H1 (cell line): ENCODE results near the gene TMEM135. TPM values are rescaled to one million over a fixed set of nuclear protein-coding genes. Genes with fewer than 3 reads are reported as not detected.
A peak's percentile ranks its signal among the peaks of the same experiment; 100 is the strongest.

ENCODE experiments used
- CTCF ChIA-PET: fragments of 300-600 bp; sonication (Branson Sonifier 250); formaldehyde crosslinking; loops from one replicate; lab custom pipeline; 2021; ENCODE audit not compliant: partially characterized antibody; lab: Charles Lee
- POLR2A ChIA-PET: fragments of 300-600 bp; sonication (Branson Sonifier 250); formaldehyde crosslinking; loops from one replicate; lab custom pipeline; 2021; ENCODE audit warnings: inconsistent platforms; ENCODE audit not compliant: partially characterized antibody; lab: Charles Lee
- DNase-seq, 2 experiments: peaks; one replicate each; pipeline versions ENCODE4 v3.0.0 to v3.0.0-alpha.2; 2010 to 2022; ENCODE audit warnings: low spot score in 2 of 2, low read depth in 1 of 2, mixed read lengths in 1 of 2
- FAIRE-seq: peaks from 2 replicates; lab custom pipeline; 2011; peaks lifted over from hg19 to GRCh38; lab: Jason Lieb, UNC
- H2AFZ ChIP-seq: 2 replicates; pipeline ENCODE4 v1.8.1; 2012; ENCODE audit warnings: low read length, inconsistent platforms
- H2AK5ac ChIP-seq: 2 replicates; pipeline ENCODE4 v1.6.1; 2013; ENCODE audit warnings: low read depth, low read length
- H2BK120ac ChIP-seq: replicated peaks from 2 replicates; pipeline ENCODE3; 2013; ENCODE audit warnings: low read depth, low read length, inconsistent platforms
- H2BK12ac ChIP-seq: 2 replicates; pipeline ENCODE4 v1.6.1; 2013; ENCODE audit warnings: low read depth, low read length
- H2BK15ac ChIP-seq: 2 replicates; pipeline ENCODE4 v1.6.1; 2013; ENCODE audit warnings: low read length
- H2BK20ac ChIP-seq: 2 replicates; pipeline ENCODE4 v1.6.1; 2013; ENCODE audit warnings: low read length
- H2BK5ac ChIP-seq: 2 replicates; pipeline ENCODE4 v1.6.1; 2013; ENCODE audit warnings: low read depth, low read length
- H3K14ac ChIP-seq: 2 replicates; pipeline ENCODE4 v1.6.1; 2013; ENCODE audit warnings: inconsistent platforms; ENCODE audit not compliant: insufficient read length
- H3K18ac ChIP-seq: 2 replicates; pipeline ENCODE4 v1.6.1; 2013; ENCODE audit warnings: low read length; ENCODE audit errors: extremely low read depth
- H3K23ac ChIP-seq: 2 replicates; pipeline ENCODE4 v1.6.1; 2013; ENCODE audit warnings: inconsistent platforms; ENCODE audit not compliant: insufficient read length
- H3K23me2 ChIP-seq: 2 replicates; pipeline ENCODE4 v1.6.1; 2013; ENCODE audit warnings: low read depth, low read length
- H3K27ac ChIP-seq: 2 replicates; pipeline ENCODE4 v1.6.1; 2011; ENCODE audit warnings: low read depth, low read length, inconsistent platforms
- H3K27me3 ChIP-seq, 4 experiments: replicated peaks in 1 of 4; 1 replicate in 1 of 4; 2 replicates in 3 of 4; pipeline versions ENCODE4 v1.6.1 to v1.8.1; 2011 to 2013; ENCODE audit warnings: low read length in 3 of 4, mild to moderate bottlenecking in 3 of 4, inconsistent platforms in 2 of 4, mixed read lengths in 2 of 4, moderate library complexity in 1 of 4; ENCODE audit not compliant: control insufficient read depth in 3 of 4, insufficient read depth in 3 of 4; ENCODE audit errors: extremely low read depth in 1 of 4
- H3K36me3 ChIP-seq, 4 experiments: 2 replicates each; pipeline versions ENCODE4 v1.6.1 to v1.8.1; 2011 to 2013; ENCODE audit warnings: mild to moderate bottlenecking in 4 of 4, low read length in 3 of 4, moderate library complexity in 2 of 4, control low read depth in 1 of 4, inconsistent platforms in 1 of 4; ENCODE audit not compliant: insufficient read depth in 4 of 4, control insufficient read depth in 2 of 4
- H3K4ac ChIP-seq: replicated peaks from 2 replicates; pipeline ENCODE3; 2013; ENCODE audit warnings: low read length, low read depth, mixed read lengths, inconsistent platforms; ENCODE audit not compliant: insufficient read length
- H3K4me1 ChIP-seq, 4 experiments: replicated peaks in 1 of 4; 1 replicate in 1 of 4; 2 replicates in 3 of 4; pipeline versions ENCODE4 v1.6.1 to v1.8.1; 2011 to 2013; ENCODE audit warnings: low read length in 3 of 4, inconsistent platforms in 2 of 4, mixed read lengths in 1 of 4; ENCODE audit not compliant: insufficient read depth in 4 of 4, control insufficient read depth in 3 of 4
- H3K4me2 ChIP-seq, 2 experiments: 2 replicates each; pipeline versions ENCODE4 v1.6.1 to v1.8.1; 2011 to 2013; ENCODE audit warnings: low read depth in 2 of 2, low read length in 2 of 2, control low read depth in 1 of 2, inconsistent platforms in 1 of 2, mild to moderate bottlenecking in 1 of 2; ENCODE audit not compliant: insufficient read depth in 1 of 2
- H3K4me3 ChIP-seq, 4 experiments: fragments of 200-600, 300-600 bp in 1 of 4; sonication (generic), shearing (Covaris generic), sonication (Bioruptor Twin) in 1 of 4; 2 replicates each; pipeline versions ENCODE4 v1.5.1 to v1.8.1; 2011 to 2016; ENCODE audit warnings: low read length in 4 of 4, low read depth in 3 of 4, control low read depth in 2 of 4, inconsistent platforms in 2 of 4, mild to moderate bottlenecking in 2 of 4, mixed read lengths in 1 of 4, moderate library complexity in 1 of 4; ENCODE audit not compliant: insufficient read depth in 2 of 4; ENCODE audit errors: extremely low read depth in 1 of 4
- H3K56ac ChIP-seq: replicated peaks from 2 replicates; pipeline ENCODE3; 2013; ENCODE audit warnings: low read depth, mild to moderate bottlenecking, mixed read lengths, low read length, inconsistent platforms; ENCODE audit not compliant: insufficient read length
- H3K79me1 ChIP-seq: 2 replicates; pipeline ENCODE4 v1.6.1; 2013; ENCODE audit warnings: low read depth, low read length, control low read depth
- H3K79me2 ChIP-seq, 2 experiments: 2 replicates each; pipeline versions ENCODE4 v1.6.1 to v1.8.1; 2012 to 2013; ENCODE audit warnings: low read length in 2 of 2, mild to moderate bottlenecking in 2 of 2, inconsistent platforms in 1 of 2; ENCODE audit not compliant: insufficient read depth in 2 of 2, control insufficient read depth in 1 of 2
- H3K9ac ChIP-seq, 4 experiments: replicated peaks in 1 of 4; 1 replicate in 1 of 4; 2 replicates in 3 of 4; pipeline versions ENCODE4 v1.6.1 to v1.8.1; 2011 to 2013; ENCODE audit warnings: low read depth in 3 of 4, low read length in 3 of 4, control low read depth in 2 of 4, mild to moderate bottlenecking in 2 of 4, moderate library complexity in 2 of 4, inconsistent platforms in 1 of 4; ENCODE audit errors: extremely low read depth in 1 of 4
- H3K9me3 ChIP-seq, 2 experiments: 2 replicates each; pipeline versions ENCODE4 v1.6.1 to v1.8.1; 2012 to 2013; ENCODE audit warnings: mild to moderate bottlenecking in 2 of 2, moderate library complexity in 2 of 2, control low read depth in 1 of 2, inconsistent platforms in 1 of 2, low read depth in 1 of 2, low read length in 1 of 2, mixed read lengths in 1 of 2; ENCODE audit not compliant: insufficient read depth in 2 of 2
- H4K20me1 ChIP-seq, 2 experiments: replicated peaks in 1 of 2; 2 replicates each; pipeline versions ENCODE3 to v1.8.1; 2011 to 2013; ENCODE audit warnings: inconsistent platforms in 2 of 2, low read length in 2 of 2, mild to moderate bottlenecking in 1 of 2; ENCODE audit not compliant: insufficient read depth in 2 of 2, control insufficient read depth in 1 of 2
- H4K5ac ChIP-seq: 2 replicates; pipeline ENCODE4 v1.6.1; 2013; ENCODE audit warnings: low read length, low read depth, mixed read lengths, inconsistent platforms; ENCODE audit not compliant: insufficient read length
- H4K8ac ChIP-seq: 2 replicates; pipeline ENCODE4 v1.8.0; 2013; ENCODE audit warnings: mild to moderate bottlenecking, moderate library complexity, low read length, inconsistent platforms; ENCODE audit not compliant: insufficient read depth; ENCODE audit errors: extremely low read depth
- H4K91ac ChIP-seq: replicated peaks from 2 replicates; pipeline ENCODE3; 2013; ENCODE audit warnings: low read length, mixed read lengths, inconsistent platforms; ENCODE audit not compliant: insufficient read length
- ATF2 ChIP-seq: IDR thresholded peaks from 2 replicates; pipeline ENCODE4 v1.6.1; 2012; ENCODE audit warnings: low read length, inconsistent platforms
- ATF3 ChIP-seq: IDR thresholded peaks from 2 replicates; pipeline ENCODE4 v1.6.1; 2011; ENCODE audit warnings: low read depth, mild to moderate bottlenecking, low read length; ENCODE audit not compliant: insufficient read depth
- BRCA1 ChIP-seq: IDR thresholded peaks from 2 replicates; pipeline ENCODE4 v1.6.1; 2012; ENCODE audit warnings: low read depth, low read length, improper control_type of control experiment
- KDM4A ChIP-seq: IDR thresholded peaks from one replicate; pipeline ENCODE4 v1.7.1; 2012; ENCODE audit warnings: low read depth, mild to moderate bottlenecking, moderate library complexity, low read length, inconsistent platforms; ENCODE audit not compliant: severe bottlenecking
- TBP ChIP-seq: IDR thresholded peaks from 2 replicates; pipeline ENCODE4 v1.6.1; 2011; ENCODE audit warnings: low read depth, low read length, improper control_type of control experiment
- WGBS, 2 experiments: shearing (Covaris generic) in 1 of 2; methylation state at CpG; one replicate each; pipeline versions ENCODE4 v1.1.6 to v1.1.7; 2013 to 2015; ENCODE audit warnings: low lambda C conversion rate in 2 of 2, mixed read lengths in 2 of 2, inconsistent platforms in 1 of 2, low coverage in 1 of 2, missing lambda C conversion rate in 1 of 2; ENCODE audit not compliant: insufficient replicate concordance in 2 of 2, insufficient coverage in 1 of 2, insufficient read length in 1 of 2; ENCODE audit errors: extremely low coverage in 1 of 2, missing lambda C conversion rate in 1 of 2; 5-methylcytosine and 5-hydroxymethylcytosine counted together
- long read RNA-seq, 2 experiments: library from RNA in 1 of 2; library from capped mRNA in 1 of 2; stranded (forward); transcript quantifications; one replicate each; pipeline ENCODE4 v2.0.0, GENCODE V29; 2021; ENCODE audit warnings: inconsistent platforms in 1 of 2
- polyA minus RNA-seq, 3 experiments: library from RNA; depleted of rRNA, polyadenylated mRNA; stranded (reverse); fragments of >200 nt; gene quantifications; 1 replicate in 2 of 3; 2 replicates in 1 of 3; pipeline ENCODE4 v1.2.3, GENCODE V29; 2011
- polyA plus RNA-seq, 7 experiments: library from polyadenylated mRNA; depleted of rRNA in 3 of 7; stranded (reverse) in 5 of 7; unstranded in 2 of 7; fragments of >200 nt in 5 of 7; fragments of 200-250 nt in 2 of 7; gene quantifications; 1 replicate in 5 of 7; 2 replicates in 1 of 7; 4 replicates in 1 of 7; pipeline versions ENCODE4 v1.2.1 to v1.2.3, GENCODE V29; 2011 to 2013; ENCODE audit warnings: missing spikeins in 2 of 7, mixed read lengths in 2 of 7
- total RNA-seq: library from RNA; stranded (reverse); fragmentation: NEBNext Ultra II Directional; extraction: Animal tissue kit (Norgen Biotek cat#: 25700); gene quantifications from 2 replicates; pipeline ENCODE4 v1.2.1, GENCODE V29; 2021

The TMEM135 gene
- 24.8 and 31.3 TPM in 2 replicates for total RNA-seq
- 9.3 and 19.1 TPM in 2 replicates for polyA plus RNA-seq (2011; rRNA removed)
- 21.6 TPM for polyA plus RNA-seq (2011; cell fraction: cytosol; rRNA removed)
- 17.0 TPM for polyA plus RNA-seq (2011; cell fraction: nucleus; rRNA removed)
- polyA plus RNA-seq (2012, experiment 1 of 2) = 9.0 to 21.6 TPM (median 15.5 TPM) in 4 replicates
- polyA plus RNA-seq (2012, experiment 2 of 2) = 1.7 TPM
- 15.6 TPM for polyA plus RNA-seq (2013, experiment 1 of 2)
- 18.2 TPM for polyA plus RNA-seq (2013, experiment 2 of 2)
- polyA minus RNA-seq (2011; rRNA and poly(A)+ RNA removed) = 32.6 and 32.7 TPM in 2 replicates
- polyA minus RNA-seq (2011; cell fraction: cytosol; rRNA and poly(A)+ RNA removed) = 15.9 TPM
- polyA minus RNA-seq (2011; cell fraction: nucleus; rRNA and poly(A)+ RNA removed) = 115 TPM
- long read RNA-seq, experiment 1, partial matches to known transcripts = 6 of 35 reads
- long read RNA-seq, experiment 1, other reads (novel, unspliced or antisense) = 22 of 35 reads
- long read RNA-seq, experiment 2, transcript TMEM135-201 (15 exons, 2,433 nt) = major isoform, 10 of 16 reads
- long read RNA-seq, experiment 2, partial matches to known transcripts = 0 of 16 reads
- long read RNA-seq, experiment 2, other reads (novel, unspliced or antisense) = 6 of 16 reads

GRCh38 chr11:87037450-87038234 is at the start of gene TMEM135:
TSS of gene TMEM135 (plus strand) at chr11:87037934. CDS start at chr11:87038046, 112 bp downstream.
- no peak within 1 kb of the TSS for H3K23ac ChIP-seq
- H3K23me2 ChIP-seq = peaks cover 11% of the 10 kb centered on the region
- peak within 1 kb of the TSS; percentile 88; the same call in 1 of the 2 replicates for H2BK5ac ChIP-seq
- no peaks in the 10 kb centered on the region for H3K36me3 ChIP-seq
- H3K4ac ChIP-seq = peak within 1 kb of the TSS; percentile 83
- H3K79me1 ChIP-seq = no peaks in the 10 kb centered on the region
- peaks cover 0 to 7% (median 4%) of the 10 kb centered on the region in 4 experiments; a peak in 4 of 7 replicates for H3K4me1 ChIP-seq
- WGBS, 2 experiments = 2% methylated on average over 59 of the region's 66 CpGs; no CpG with 5 or more reads in 1 of the 2 experiments
- H4K91ac ChIP-seq = peak within 1 kb of the TSS; percentile 78
- peak within 1 kb of the TSS; percentile 62 to 84 (median 66); a peak in 6 of 7 replicates for H3K9ac ChIP-seq
- peak within 1 kb of the TSS; percentile 82; the same call in 1 of the 2 replicates for H4K8ac ChIP-seq
- H3K27me3 ChIP-seq = no peaks in the 10 kb centered on the region
- no peaks in the 10 kb centered on the region for H3K9me3 ChIP-seq
- peak within 1 kb of the TSS; percentile 77 for H3K56ac ChIP-seq
- no peaks in the 10 kb centered on the region for H4K20me1 ChIP-seq
- peak within 1 kb of the TSS; percentile 49; the same call in 1 of the 2 replicates for H2BK20ac ChIP-seq
- no peak within 1 kb of the TSS for H3K14ac ChIP-seq
- POLR2A ChIA-PET = interaction anchor here (0.6 to 1.7 kb wide), 7 partner anchors 9 to 81 kb away, joined by 3 to 7 read pairs (median 3); no protein-coding TSS in a partner anchor
- peak within 1 kb of the TSS; percentile 86 for H2BK120ac ChIP-seq
- H2AFZ ChIP-seq = peak within 1 kb of the TSS; percentile 95
- CTCF ChIA-PET = interaction anchor here (0.5 to 1.7 kb wide), 7 partner anchors 11 to 489 kb away, joined by 3 to 7 read pairs (median 3); no protein-coding TSS in a partner anchor
- H3K79me2 ChIP-seq = peaks cover 0 to 40% of the 10 kb centered on the region in 2 experiments; a peak in 3 of 4 replicates
- H3K4me2 ChIP-seq = peak within 1 kb of the TSS; percentile 79 to 96
- DNase-seq (peak; percentile 94 to 97), FAIRE-seq (no peak)
- H3K27ac ChIP-seq = peak within 1 kb of the TSS; percentile 62; the same call in 1 of the 2 replicates
- H2BK15ac ChIP-seq = peak within 1 kb of the TSS; percentile 23; the same call in 1 of the 2 replicates
- H2BK12ac ChIP-seq = peak within 1 kb of the TSS; percentile 72
- H2AK5ac ChIP-seq = no peak within 1 kb of the TSS
- H3K18ac ChIP-seq = peak within 1 kb of the TSS; percentile 91
- H3K4me3 ChIP-seq = peak within 1 kb of the TSS; percentile 54 to 97 (median 84)
- peak within 1 kb of the TSS; percentile 61 for H4K5ac ChIP-seq
- TF ChIP-seq KDM4A = peak; percentile 55
- TF ChIP-seq ATF3 = no peak
- no peak for TF ChIP-seq BRCA1
- no peak for TF ChIP-seq ATF2
- TF ChIP-seq TBP = peak; percentile 20
